Activated T-helper 9 cell treated with anti-CD3 and anti-CD28 coated beads, Interleukin-2, amount 50 U/mL, for 16 hours (primary cell): ENCODE measurements around the gene TBX3.

Experiments
- DNase-seq: peaks from one replicate; pipeline ENCODE4 v3.0.0-alpha.2; 2020; ENCODE audit warnings: low read depth

Gene TBX3

GRCh38 chr12:114696443-114697242 is 12.7 kb upstream of the TBX3 start:
- no peak for DNase-seq

- DNase-seq, result no peak
Measured at GRCh38 chr12:114695305-114695592, 11.3 kb upstream of the TBX3 start.

- DNase-seq, result no peak
Measured at GRCh38 chr12:114694436-114695304, 10.7 kb upstream of the TBX3 start.

GRCh38 chr12:114693532-114693931 is 9.6 kb upstream of the TBX3 start:
- no peak for DNase-seq

- no peak for DNase-seq
Measured at GRCh38 chr12:114693059-114693531, 9.1 kb upstream of the TBX3 start.

- DNase-seq, result no peak
Measured at GRCh38 chr12:114692186-114693058, 8.4 kb upstream of the TBX3 start.

- DNase-seq, result no peak
Measured at GRCh38 chr12:114691763-114692185, 7.8 kb upstream of the TBX3 start.

- no peak for DNase-seq
Measured at GRCh38 chr12:114691196-114691595, 7.2 kb upstream of the TBX3 start.

- no peak for DNase-seq
Measured at GRCh38 chr12:114690267-114691135, 6.5 kb upstream of the TBX3 start.

GRCh38 chr12:114689075-114689994 is 5.4 kb upstream of the TBX3 start:
- no peak for DNase-seq

GRCh38 chr12:114688256-114688845 is 4.4 kb upstream of the TBX3 start:
- DNase-seq, result no peak

GRCh38 chr12:114687802-114688201 is 3.8 kb upstream of the TBX3 start:
- no peak for DNase-seq

- DNase-seq, result no peak
Measured at GRCh38 chr12:114686773-114687500, 3.0 kb upstream of the TBX3 start.

- DNase-seq, result no peak
Measured at GRCh38 chr12:114686426-114686772, 2.4 kb upstream of the TBX3 start.

- DNase-seq, result no peak
Measured at GRCh38 chr12:114685869-114686268, 1.9 kb upstream of the TBX3 start.

GRCh38 chr12:114685320-114685781 is 1.4 kb upstream of the TBX3 start:
- DNase-seq, result no peak

- no peak for DNase-seq
Measured at GRCh38 chr12:114684870-114685273, 897 bp upstream of the TBX3 start.

GRCh38 chr12:114683709-114684097 is 272 bp downstream of the TBX3 start:
- DNase-seq, result no peak
